Measurements from ENCODE around the gene XPNPEP3. TPM values are rescaled to one million over a fixed set of nuclear protein-coding genes. Genes with fewer than 3 reads are reported as not detected.
"Not testable (repeated sequence)": the region's sequence is repeated elsewhere in the genome, so short reads cannot be mapped to it uniquely, and the experiment has no call there.

Gene XPNPEP3
- total and polyA plus RNA-seq, 2 of the 4 experiments (the other 2 are of a cell fraction), result 9.3 to 10.9 TPM

DNA sequence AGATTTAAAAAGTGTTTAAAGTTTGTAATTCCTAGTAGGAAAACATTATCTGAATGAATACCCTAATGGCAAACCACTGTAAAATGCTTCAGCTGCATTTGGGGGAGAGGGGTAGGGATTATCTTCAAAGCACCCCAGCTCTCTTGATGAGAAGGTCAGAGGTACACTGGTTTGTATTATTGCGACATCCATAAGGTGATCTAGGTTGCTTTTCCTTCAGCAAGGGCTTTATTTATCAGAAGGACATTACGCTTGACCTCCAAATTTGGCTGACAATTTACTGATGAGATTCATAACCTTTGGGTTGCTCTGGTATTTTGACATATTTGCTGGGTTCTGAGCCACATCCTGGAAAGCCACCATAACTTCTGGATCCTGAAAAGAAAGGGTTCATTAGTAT, 30.7 kb upstream of the XPNPEP3 start:
- dilution Hi-C loops (cut with HindIII; ENCODE audit: low sequenced_read_pairs, unreplicated experiment), result not testable (repeated sequence)

More for the DNA sequence above, 30.7 kb upstream of the XPNPEP3 start:
- H2BK15ac ChIP-seq (ENCODE audit: low read depth, low read length); H4K91ac ChIP-seq (ENCODE audit: insufficient read depth, low read depth, low read length); in situ Hi-C loops (cut with MboI; ENCODE audit: low sequenced_read_pairs); H3K56ac ChIP-seq (ENCODE audit: extremely low read depth, insufficient read depth, low read length); H3K27me3 ChIP-seq (ENCODE audit: control insufficient read depth, insufficient read depth, low read length); H3K4me3 ChIP-seq (ENCODE audit: insufficient read depth, low read depth, low read length); H3K9ac ChIP-seq (ENCODE audit: low read depth, low read length); H2AK5ac ChIP-seq (ENCODE audit: low read depth, low read length); H3K4ac ChIP-seq (ENCODE audit: low read depth, low read length); H3K18ac ChIP-seq (ENCODE audit: low read depth, low read length); H2BK20ac ChIP-seq (ENCODE audit: low read depth, low read length); H3K9me3 ChIP-seq (ENCODE audit: control insufficient read depth, insufficient read depth, low read length); H3K23ac ChIP-seq (ENCODE audit: low read depth, low read length); H3K4me1 ChIP-seq (ENCODE audit: control insufficient read depth, insufficient read depth, low read length); H3K27ac ChIP-seq (ENCODE audit: insufficient read depth, low read length); H2BK5ac ChIP-seq (ENCODE audit: low read depth, low read length, poor library complexity, severe bottlenecking); H2AFZ ChIP-seq (replicated peaks; ENCODE audit: low read length, poor library complexity); ATAC-seq (ENCODE audit: low read depth); H3K14ac ChIP-seq (replicated peaks; ENCODE audit: low read depth, low read length); H2BK120ac ChIP-seq (ENCODE audit: low read depth, low read length); H2AK9ac ChIP-seq (replicated peaks; ENCODE audit: low read depth, low read length, poor library complexity); DNase-seq; H4K20me1 ChIP-seq (ENCODE audit: insufficient read depth, low read length); H3K4me2 ChIP-seq (ENCODE audit: low read depth, low read length); H4K8ac ChIP-seq (ENCODE audit: low read depth in 2 of 2, low read length in 2 of 2); POLR2A ChIA-PET (ENCODE audit: unreplicated experiment); H3K9me1 ChIP-seq (ENCODE audit: insufficient read depth, low read length); H3K79me1 ChIP-seq (ENCODE audit: low read depth in 1 of 2, low read length in 2 of 2); H4K5ac ChIP-seq (ENCODE audit: low read depth, low read length): not testable (repeated sequence)
- intact Hi-C loops (cut with micrococcal nuclease), result loop anchor here (10.0 kb wide), 1 partner anchor 329 kb away; no protein-coding TSS in a partner anchor
- BruUV-seq (replicated peaks), result TSS peak; percentile 90
- CTCF ChIA-PET, result interaction anchor here (0.7 kb wide), 1 partner anchor 34 kb away, joined by 7 read pairs; no protein-coding TSS in a partner anchor
- WGBS, 2 experiments (ENCODE audit: extremely low coverage in 2 of 2, insufficient read length in 1 of 2), result no CpG with 5 or more reads among the region's 2 CpGs
- peaks cover 21% of the 10 kb centered on the region for H3K36me3 ChIP-seq (ENCODE audit: control insufficient read depth, insufficient read depth, low read length)
